C4-2B (cell line): Measurements from ENCODE around the gene CDA.

Experiments used
- ZFX ChIP-seq: fragments of 450-650 bp; IDR thresholded peaks from 2 replicates; pipeline ENCODE4 v1.6.1; 2017
- TF ChIP-seq, protein P1 (sequence below): fragments of 450-650 bp; conservative IDR thresholded peaks from 2 replicates; pipeline ENCODE4 v1.5.1; 2017; ENCODE audit warnings: mild to moderate bottlenecking

DNA sequence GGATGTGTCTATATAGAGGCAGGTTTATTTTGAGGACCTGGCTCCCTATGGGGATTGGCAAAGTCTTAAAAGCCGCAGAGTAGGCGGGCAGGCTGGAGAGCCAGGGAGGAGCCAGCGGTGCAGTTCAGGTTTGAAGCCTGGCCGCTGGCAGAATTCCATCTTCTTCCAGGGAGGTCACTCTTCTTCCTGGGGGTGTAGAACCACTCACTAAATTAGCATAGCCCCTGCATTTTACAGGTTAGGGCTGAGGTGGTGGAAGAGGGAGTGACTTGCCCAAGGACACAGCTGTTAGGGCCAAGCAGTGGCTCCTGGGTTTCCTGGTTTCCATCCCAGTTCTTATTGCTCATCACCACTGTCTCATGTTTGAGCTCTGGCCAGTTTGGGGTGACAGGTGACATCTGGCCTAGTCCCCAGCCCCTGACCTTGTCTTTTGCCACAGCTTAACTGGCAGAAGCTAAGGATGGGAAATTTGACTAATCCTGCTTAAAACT, 45.7 kb downstream of the CDA start:
- TF ChIP-seq, protein P1, sequence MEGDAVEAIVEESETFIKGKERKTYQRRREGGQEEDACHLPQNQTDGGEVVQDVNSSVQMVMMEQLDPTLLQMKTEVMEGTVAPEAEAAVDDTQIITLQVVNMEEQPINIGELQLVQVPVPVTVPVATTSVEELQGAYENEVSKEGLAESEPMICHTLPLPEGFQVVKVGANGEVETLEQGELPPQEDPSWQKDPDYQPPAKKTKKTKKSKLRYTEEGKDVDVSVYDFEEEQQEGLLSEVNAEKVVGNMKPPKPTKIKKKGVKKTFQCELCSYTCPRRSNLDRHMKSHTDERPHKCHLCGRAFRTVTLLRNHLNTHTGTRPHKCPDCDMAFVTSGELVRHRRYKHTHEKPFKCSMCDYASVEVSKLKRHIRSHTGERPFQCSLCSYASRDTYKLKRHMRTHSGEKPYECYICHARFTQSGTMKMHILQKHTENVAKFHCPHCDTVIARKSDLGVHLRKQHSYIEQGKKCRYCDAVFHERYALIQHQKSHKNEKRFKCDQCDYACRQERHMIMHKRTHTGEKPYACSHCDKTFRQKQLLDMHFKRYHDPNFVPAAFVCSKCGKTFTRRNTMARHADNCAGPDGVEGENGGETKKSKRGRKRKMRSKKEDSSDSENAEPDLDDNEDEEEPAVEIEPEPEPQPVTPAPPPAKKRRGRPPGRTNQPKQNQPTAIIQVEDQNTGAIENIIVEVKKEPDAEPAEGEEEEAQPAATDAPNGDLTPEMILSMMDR = no peak
- no peak for TF ChIP-seq ZFX
